ENCODE measurements around the gene KIAA1671.

Gene KIAA1671

GRCh38 chr22:25018009-25018408 lies 65.5 kb downstream of the KIAA1671 start:
- no peak for DNase-seq

DNA sequence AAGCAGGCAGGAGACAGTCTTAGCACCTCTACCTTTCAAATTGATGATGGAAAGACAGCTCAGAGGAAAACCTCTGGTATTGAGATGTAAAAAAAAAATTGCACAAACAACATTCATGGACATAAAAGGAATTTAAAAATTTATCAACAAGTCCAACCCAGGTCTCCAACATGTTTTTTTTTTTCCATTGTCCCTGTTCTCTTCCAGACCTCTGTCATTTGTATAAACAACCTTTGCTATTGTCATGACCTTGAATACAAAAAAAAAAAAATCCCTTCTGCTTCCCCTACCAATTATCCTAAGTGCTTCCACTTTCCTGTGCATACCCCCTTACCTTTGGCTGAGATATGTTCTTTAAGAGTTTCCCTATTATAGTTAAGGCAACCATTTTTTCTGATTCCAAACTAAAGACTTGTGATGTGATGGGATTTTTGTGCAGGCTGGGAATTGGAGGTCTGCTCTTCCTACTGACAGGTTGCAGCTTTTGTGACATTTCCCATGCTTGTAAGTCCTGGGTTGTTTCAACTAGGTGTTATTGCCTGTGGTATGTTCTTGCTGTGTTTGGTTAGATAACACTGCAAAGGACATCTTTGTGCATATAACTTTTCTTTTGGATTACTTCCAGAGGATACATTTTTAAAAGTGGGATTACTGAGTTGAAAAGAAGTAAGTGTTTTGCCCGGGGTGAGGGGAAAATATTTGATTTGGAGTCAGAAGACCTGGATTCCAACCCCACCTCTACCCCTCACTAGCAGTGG lies 67.1 kb downstream of the KIAA1671 start:
- DNase-seq, result no peak

GRCh38 chr22:25021409-25021808 lies 68.9 kb downstream of the KIAA1671 start:
- DNase-seq, result no peak

DNA sequence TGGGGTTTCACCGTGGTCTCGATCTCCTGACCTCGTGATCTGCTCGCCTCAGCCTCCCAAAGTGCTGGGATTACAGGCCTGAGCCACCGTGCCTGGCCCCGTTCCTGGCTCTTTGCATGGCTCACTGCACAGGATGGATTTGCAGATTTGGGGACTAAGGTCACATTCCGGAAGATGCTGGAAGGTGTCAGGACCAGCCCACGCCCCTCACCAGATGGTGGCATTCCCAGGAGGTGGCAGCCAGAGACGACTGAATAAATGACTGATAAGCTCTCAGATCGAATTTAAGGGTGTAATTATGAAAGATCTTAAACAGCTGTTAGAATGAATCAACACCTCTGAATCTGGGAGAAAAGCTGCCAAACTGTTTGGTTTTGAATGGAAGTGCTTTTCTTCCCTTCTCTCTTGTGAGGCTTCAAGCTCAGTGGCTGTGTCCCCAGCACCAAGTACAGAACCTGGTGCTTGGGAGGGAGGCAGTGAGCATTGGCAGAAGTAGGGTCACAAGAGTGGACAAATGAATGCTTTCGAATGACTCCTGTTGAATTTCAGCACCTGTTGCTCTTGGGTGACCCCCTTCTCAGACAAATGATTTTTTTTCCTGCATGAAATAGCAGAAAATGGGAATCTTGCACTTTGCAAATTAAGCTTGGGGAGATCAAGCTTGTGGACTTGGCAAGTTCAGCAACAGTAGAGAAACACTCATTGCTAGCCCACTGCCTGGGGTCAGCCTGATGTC lies 69.6 kb downstream of the KIAA1671 start:
- no peak for DNase-seq

GRCh38 chr22:25023879-25024278 lies 71.4 kb downstream of the KIAA1671 start:
- DNase-seq, result no peak

DNA sequence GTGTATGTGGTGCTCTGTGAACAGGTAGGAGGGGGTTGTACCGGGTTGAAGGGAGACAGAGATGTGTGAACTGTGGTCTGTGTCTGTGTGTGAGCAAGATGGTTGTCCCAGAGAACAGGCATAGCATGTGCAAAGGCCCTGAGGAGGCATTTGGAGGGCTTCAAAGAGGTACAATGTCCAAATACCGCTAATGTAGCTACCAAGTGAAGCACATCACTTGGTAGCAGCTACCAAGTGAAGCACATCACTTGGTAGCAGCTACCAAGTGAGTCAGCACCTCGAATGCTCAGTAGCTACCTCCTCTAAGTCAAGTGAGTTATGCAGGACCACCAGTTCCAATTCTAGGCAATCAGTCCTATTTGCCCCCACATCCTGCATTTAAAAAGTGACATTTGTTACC lies 72.4 kb downstream of the KIAA1671 start:
- DNase-seq, result no peak

DNA sequence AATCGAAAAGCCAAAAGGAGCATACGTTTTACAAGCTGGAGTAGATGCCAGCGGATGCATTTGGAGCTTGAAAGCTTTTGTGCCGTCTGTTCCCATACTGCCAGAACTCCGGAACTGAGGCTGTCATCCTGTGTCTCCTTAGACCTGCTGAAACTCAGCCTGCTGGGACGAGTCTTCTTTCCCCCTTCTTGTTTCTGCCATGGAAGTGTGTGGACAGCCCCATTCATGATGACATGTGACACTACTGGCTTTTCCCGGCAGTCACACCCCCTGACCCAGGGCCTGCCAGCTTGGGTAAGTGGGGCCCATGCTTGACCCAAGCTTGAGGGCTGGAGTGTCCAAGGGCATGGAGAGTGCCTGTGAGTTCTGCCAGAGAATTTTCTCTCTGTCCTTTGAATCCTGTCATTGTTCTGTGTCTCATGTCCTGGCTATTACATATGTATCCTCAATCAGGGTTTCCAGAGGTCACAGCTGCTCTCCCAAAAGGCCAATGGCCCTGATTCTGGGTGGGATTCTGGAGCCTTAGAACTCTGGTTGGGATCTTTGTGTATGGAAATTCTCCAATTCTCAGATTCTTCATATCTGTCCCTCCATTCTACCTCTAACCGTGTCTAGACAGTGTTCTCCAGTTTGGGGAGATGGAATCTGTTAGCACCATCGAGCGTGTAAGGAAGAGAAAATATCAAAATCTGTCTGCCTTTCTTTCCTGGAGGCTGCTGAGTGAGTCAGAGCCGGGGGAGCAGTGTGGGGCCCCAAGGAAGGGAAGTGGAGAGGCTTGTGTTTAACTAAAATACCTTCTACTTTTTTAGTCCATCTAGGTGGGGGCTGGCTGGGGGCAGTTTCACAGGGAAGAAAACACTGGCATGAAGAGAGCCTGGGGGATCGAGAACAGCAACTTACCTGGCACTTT lies 73.2 kb downstream of the KIAA1671 start:
- DNase-seq, result no peak

GRCh38 chr22:25027043-25027906 lies 74.8 kb downstream of the KIAA1671 start:
- DNase-seq, result no peak

DNA sequence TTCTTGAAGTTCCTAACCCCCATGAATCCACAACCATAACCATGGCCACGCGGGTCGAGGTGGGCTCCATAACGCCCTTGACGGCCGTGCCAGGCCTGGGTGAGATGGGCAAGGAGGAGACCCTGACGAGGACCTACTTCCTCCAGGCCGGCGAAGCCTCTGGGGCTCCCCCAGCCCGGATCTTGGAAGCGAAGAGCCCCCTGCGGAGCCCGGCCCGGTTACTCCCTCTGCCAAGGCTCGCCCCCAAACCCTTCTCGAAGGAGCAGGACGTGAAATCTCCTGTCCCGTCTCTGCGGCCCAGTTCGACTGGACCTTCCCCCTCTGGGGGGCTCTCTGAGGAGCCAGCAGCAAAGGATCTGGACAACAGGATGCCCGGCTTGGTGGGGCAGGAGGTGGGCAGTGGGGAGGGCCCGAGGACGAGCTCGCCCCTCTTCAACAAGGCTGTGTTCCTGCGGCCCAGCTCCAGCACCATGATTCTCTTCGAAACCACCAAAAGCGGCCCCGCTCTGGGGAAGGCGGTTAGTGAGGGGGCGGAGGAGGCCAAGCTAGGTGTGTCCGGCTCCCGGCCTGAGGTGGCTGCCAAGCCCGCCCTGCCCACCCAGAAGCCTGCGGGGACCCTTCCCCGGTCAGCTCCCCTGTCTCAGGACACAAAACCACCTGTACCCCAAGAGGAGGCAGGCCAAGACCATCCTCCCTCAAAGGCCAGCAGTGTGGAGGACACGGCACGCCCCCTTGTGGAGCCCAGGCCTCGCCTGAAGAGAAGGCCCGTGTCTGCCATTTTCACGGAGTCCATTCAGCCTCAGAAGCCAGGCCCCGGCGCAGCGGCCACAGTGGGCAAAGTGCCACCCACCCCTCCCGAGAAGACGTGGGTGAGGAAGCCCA lies 75.7 kb downstream of the KIAA1671 start:
- DNase-seq, result no peak

DNA sequence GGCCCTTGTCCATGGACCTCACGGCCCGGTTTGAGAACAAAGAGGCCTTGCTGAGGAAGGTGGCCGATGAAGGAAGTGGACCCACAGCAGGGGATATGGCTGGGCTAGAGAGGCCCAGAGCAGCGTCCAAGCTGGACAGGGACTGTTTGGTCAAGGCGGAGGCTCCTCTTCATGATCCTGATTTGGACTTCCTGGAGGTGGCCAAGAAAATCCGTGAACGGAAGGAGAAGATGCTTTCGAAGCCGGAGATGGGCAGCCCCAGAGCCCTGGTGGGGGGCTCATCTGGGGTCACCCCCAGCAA lies 76.3 kb downstream of the KIAA1671 start:
- no peak for DNase-seq

- DNase-seq, result no peak
These were observed 76.7 kb downstream of the KIAA1671 start for GRCh38 chr22:25029181-25029580.

DNA sequence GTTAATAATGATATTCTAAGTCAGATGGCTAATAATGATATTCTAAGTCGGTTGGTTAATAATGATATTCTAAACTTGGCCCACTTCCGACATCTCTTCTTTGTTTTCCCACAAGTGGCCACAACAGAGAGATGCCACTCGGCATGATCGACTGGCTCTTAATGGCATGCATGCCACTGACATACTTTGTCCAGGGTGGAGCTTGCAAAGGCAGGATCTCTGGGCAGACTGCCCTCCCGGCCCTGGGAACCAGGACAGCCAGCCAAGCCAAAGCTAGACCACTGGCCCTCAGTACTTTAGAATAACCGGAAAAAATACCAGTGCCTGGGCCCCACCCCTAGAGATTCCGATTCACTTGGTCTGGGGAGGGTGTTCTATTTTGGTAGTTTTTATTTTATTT lies 78.1 kb downstream of the KIAA1671 start:
- DNase-seq, result no peak

DNA sequence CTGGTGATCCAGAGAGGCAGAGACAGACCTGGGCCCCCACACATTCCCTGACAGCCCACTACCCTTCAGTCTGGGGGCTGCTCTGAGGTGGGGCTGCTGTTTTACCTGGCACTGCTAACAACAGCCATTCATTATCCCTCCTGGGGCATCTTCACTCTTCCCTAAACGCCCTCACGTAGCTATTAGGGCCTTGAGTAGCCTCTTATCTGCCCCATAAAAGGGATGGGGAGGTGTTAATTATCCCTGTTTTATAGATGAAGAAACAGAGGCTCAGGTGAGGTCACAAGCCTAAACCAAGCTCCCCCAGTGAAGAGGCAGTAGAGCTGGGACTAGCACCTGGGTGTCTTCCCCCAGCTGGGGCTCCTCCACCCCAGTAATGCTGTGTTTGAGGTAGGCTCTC lies 79.5 kb downstream of the KIAA1671 start:
- DNase-seq, result no peak

DNA sequence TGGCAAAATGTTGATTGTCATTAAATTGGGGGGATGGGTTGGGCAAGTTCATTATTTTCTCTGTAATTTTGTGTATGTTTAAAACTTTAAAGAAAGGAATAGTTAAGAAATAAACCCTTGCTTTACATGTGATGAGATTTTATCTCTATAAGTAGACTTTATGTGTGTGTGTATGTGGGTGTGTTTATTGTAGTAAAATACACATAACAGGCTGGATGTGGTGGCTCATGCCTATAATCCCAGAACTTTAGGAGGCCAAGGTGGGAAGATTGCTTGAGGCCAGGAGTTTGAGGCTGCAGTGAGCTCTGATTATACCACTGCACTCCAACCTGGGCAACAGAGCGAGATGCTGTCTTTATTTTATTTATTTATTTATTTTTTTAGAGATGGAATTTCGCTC lies 83.2 kb downstream of the KIAA1671 start:
- no peak for DNase-seq

DNA sequence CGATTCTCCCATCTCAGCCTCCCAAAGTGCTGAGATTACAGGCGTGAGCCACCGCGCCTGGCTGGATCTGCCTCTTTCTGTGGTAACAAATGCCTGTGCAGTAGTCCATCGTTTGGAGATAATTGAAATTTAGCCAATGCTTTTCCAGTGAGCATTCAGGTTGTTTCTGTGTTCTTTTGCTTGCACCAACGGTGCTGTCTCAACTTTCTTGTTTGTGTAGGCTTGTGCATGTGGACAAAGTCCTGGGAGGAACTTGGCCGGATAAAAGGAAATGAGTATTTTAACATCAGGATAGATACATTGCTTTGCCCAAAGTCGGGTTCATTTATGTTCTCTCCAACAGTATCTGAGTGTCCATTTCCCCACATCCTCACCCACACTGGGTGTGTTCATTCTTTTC lies 85.7 kb downstream of the KIAA1671 start:
- DNase-seq, result no peak

- DNase-seq, result no peak
These were observed 86.3 kb downstream of the KIAA1671 start for GRCh38 chr22:25038771-25039170.

- no peak for DNase-seq
These were observed 86.7 kb downstream of the KIAA1671 start for GRCh38 chr22:25039255-25039654.

GRCh38 chr22:25039754-25040153 lies 87.2 kb downstream of the KIAA1671 start:
- DNase-seq, result no peak

DNA sequence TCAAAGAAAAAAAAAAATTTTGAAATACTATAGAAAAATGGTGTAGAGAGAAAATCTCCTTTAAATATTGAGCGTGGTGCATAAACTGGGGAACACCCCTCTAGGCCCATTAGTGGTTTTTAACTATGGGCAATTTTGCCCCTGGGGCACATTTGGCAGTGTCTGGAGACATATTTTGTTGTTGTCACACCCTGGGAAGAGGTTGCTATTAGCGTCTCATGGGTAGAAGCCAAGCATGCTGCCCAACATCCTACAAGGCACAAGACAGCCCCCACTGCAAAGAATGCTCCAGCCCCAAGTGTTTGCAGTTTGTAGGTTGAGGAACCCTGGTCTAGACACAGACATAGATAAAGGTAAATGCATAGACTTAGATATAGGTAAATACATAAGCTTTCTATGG lies 92.6 kb downstream of the KIAA1671 start:
- no peak for DNase-seq

DNA sequence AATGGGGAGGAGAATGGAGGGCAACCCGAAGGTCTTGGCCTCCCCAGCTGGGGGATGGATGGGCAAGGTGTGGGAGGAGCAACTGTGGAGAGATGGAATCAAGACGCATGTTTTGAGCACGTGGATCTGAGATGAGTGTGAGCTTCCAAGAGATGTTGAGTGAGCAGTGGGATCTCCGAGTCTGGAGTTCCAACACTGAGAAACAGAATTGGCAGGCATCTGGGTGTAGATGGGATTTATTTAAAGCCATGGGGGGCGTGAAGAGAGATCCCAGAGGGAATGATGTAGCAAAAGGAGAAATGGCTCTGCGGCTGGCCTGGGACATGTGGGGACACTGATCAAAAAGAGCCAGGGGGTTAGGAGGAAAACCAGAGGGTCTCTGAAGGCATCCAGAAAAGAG lies 95.6 kb downstream of the KIAA1671 start:
- DNase-seq, result no peak

All from NCI-H187 (cell line).